Measurements from ENCODE around the gene SLC25A13. TPM values are rescaled to one million over a fixed set of nuclear protein-coding genes. Genes with fewer than 3 reads are reported as not detected.

SLC25A13 gene
- total and polyA plus RNA-seq, 2 of the 8 experiments (the other 6 are each of a cell fraction or from before 2014, with no cell fraction given), result 30.8 to 85.4 TPM

- no peak for TF ChIP-seq TAF7 (optimal IDR thresholded peaks at IDR 0.05; ENCODE audit: borderline replicate concordance, low read depth, low read length)
- no peak for TF ChIP-seq SP4 (IDR thresholded peaks at IDR 0.05; ENCODE audit: low read length)
- no peak for TF ChIP-seq POLR2A (IDR thresholded peaks at IDR 0.05; ENCODE audit: control extremely low read depth in 1 of 2, low read depth in 2 of 2, low read length in 2 of 2)
- no peak for TF ChIP-seq MAFK (IDR thresholded peaks at IDR 0.05; ENCODE audit: low read depth, low read length)
- no peak for TF ChIP-seq ASH2L (IDR thresholded peaks at IDR 0.05; ENCODE audit: low read length)
- TF ChIP-seq SP1 (IDR thresholded peaks at IDR 0.05; ENCODE audit: low read depth, low read length), result no peak
Measured at GRCh38 chr7:96224073-96224472, 97.8 kb downstream of the SLC25A13 start (continued).

All from H1 (cell line).